Jurkat, Clone E6-1 (cell line): ENCODE measurements around the gene JDP2.
A peak's percentile ranks its signal among the peaks of the same experiment; 100 is the strongest.
"Not testable (repeated sequence)": the region's sequence is repeated elsewhere in the genome, so short reads cannot be mapped to it uniquely, and the experiment has no call there.

ENCODE experiments used
- DNase-seq: peaks from one replicate; pipeline ENCODE4 v3.0.0-alpha.2; 2011; ENCODE audit warnings: low read depth, low spot score
- H3K4me3 ChIP-seq: 2 replicates; pipeline ENCODE4 v1.5.1; 2011; ENCODE audit warnings: mild to moderate bottlenecking, low read length, control low read depth, moderate library complexity

The JDP2 gene

DNA sequence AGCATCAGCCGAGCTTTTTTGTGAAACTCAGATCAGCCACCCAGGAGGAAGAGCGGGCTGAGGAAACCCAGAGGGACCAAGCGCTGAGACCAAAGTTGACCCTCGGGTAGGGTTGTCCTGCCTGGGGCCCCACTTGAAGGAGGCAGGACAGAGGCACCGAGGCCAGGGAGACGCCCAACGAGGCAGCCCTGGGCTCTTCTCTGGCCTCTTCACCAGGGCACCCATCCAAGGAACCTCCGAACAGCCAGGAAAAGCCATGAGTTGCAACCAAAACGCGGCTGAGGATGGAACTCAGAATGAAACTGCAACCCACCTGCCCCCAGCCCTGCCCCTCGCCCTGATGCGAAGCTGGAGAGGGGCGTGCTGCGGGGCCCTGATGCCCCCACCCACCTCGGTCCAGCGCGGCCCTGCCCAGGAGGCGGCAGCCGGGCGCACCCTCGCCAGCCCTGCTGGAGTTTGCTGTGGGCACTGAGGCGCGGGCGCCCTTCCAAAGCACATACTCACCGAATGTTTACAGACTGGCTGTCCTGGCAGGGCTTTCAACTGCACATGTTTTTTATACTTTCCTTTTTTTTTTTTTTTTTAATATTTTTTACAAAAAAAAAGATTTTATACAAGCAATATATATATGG lies 41.9 kb downstream of the JDP2 start:
- no peak for DNase-seq
- no peak overlapping the region for H3K4me3 ChIP-seq

DNA sequence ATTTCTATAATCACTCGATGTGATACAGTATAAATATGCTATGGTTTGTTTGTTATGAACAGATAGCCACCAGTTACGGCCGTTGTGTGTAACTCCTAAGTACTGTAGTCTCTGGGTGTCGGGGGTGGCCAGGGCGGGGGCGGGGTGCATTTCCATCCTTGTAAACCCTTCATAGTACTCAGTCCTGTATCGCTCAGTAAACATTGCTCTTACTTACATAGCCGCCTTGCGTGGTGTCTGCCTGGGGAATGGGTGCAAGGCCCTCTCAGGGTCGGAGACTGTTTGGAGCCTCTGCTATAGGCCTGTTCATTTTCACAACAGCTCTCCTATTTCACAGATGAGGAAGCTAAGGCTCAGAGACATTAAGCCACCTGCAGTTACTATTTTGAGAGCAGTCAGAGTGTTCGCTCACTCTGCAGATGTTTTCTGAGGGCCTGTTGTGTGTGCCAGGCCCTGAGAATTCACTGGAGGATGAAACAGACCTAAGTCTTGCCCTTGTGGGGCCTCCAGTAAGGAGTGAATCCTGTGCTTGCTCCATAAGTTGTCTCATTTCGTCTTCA lies 42.5 kb downstream of the JDP2 start:
- no peak overlapping the region for H3K4me3 ChIP-seq
- no peak for DNase-seq

DNA sequence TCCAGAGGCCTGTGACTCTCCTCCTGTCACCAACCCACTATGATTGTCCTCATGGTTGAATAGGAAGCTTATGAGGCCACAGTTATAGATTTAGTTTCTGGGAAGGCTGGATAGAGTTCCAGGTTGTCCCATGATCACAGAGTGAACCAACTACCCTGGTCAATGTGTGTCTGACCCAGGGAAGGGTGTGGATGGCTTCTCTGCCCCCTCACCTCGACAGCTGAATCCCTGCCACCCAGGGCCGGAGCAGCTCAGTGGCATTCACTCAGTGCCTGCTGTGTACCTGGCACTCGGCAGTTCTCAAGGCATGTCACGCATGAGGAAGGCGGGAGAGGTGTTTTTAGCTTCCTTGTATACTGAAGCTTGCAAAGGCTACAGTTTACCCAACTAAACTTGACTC lies 43.2 kb downstream of the JDP2 start:
- H3K4me3 ChIP-seq, result no peak overlapping the region
- no peak for DNase-seq

DNA sequence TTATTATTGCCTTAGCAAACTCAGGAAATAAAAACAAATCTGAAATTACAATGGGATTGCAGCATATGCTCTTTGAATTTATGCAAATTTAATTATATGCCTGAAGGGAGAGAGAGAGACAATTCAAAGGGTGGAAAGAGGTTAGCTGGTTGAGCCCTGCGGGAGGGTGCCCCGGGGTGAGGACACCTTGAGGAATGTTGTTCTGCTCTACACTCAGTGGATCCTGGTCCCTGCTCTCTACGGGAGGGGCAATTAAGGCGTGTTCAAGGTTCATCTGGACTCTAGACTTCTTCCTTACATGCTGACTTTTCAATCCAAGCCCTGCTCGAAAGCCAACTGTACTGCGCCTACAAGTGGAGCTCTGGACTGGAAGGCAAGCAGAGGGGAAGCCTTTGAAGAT lies 46.3 kb downstream of the JDP2 start:
- H3K4me3 ChIP-seq, DNase-seq: not testable (repeated sequence)

DNA sequence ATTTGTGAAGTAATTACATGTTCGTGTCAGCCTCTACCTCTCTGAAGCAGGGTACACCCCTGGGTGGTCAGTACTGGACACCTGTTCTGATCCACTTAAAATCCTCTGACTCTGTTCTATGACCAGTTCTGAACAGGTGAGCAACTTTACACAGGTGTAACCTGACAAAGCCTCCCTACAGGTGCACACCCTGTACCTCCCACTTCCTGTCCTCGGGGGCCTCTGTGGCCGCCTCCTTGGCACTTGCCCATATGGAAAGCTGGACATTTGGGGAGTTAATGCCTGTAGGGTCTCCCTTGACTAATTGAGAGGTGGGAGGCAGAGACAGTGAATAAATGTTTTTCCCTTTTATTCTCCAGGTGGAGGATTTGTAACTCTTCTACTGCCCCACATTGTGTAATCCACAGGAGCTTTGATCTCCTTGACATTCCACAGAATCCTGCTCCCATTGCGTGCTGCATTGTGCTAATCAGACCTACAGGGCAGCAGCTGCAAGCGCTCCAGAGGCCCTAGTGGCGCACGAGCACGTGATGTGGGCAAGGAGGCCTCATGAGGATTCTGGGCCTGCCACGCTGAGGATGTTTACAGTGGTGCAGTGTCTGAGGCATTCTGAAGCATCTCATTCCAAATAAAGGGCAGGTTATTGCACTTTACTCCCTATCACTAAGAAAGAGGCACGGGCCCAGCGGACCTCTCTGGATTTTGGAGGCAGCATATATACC lies 48.6 kb downstream of the JDP2 start:
- no peak for DNase-seq
- no peak overlapping the region for H3K4me3 ChIP-seq

DNA sequence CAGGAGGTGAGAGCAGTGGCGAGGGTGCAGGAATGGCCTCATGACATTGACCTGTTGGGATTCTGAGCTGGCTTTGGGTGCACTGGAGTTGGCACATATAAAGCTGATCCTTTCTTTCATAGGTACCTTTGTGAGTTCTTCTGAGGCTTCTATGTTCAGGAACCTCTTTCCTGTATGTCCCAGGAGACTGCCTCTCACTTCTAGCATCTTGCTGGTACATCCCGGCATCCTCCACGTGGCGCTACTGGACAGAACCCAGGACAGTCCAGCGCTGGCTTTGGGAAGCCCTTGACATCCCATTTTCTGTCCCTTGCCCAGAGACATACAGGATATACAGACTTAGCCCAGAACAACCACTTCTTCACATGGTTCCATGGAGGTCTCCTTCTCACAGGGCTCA lies 50.1 kb downstream of the JDP2 start:
- H3K4me3 ChIP-seq, result no peak overlapping the region
- DNase-seq, result no peak

DNA sequence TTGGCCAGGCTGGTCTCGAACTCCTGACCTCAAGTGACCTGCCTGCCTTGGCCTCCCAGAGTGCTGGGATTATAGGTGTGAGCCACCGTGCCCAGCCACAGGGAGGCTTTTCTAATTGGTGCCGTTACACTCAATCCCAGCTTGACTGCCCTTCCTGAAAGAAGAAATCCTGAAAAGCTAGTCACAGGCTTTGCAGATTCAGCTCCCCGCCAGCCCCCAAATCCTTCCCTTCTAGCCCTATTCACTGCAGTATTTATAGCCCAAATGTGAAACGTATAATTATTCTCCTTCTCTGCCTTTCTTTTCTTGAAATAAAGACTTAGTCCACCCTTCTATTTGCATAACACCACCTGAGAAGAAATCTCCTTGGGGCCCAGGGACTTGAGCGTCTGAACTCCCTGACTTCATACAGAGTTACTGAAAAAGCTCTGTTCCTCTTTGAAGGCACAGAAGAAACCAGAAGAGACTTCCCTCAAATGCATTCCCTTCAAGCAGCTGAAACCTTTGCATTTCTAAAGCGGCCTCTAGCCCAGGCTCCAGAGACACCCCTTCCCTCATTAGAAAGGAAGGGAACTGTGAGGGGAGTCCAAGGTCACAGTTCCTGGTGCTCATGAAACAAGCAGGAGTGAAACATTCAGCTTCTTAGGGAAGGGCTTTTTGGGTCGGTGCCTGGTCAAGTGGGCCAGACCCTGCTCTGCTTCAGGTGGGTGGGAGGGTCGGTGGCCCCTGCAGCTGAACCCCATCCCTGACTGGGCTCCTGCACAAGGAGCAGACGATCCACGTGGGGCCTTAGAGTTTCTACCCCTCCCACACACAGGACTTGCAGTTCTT lies 52.2 kb downstream of the JDP2 start:
- no peak for DNase-seq
- H3K4me3 ChIP-seq, result no peak overlapping the region

DNA sequence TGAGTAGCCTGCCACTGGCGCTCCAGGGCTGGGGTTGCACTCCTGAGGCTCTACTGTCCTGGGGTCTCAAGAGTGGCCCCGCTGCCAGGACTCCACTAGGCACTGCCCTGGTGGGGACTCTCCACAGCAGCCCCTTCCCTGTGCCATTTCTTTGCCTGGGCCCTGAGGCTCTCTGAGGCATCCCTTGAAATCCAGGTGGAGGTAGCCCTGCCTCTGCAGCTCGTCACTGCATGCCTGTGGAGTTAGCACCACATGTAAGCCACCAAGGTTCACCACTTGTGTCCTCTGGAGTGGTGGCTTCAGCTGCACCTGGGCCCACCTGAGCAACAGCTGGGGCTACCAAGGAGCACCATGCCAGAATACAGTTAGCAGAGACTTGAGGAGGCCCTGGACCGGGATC lies 54.5 kb downstream of the JDP2 start:
- DNase-seq, result no peak
- H3K4me3 ChIP-seq, result no peak overlapping the region

DNA sequence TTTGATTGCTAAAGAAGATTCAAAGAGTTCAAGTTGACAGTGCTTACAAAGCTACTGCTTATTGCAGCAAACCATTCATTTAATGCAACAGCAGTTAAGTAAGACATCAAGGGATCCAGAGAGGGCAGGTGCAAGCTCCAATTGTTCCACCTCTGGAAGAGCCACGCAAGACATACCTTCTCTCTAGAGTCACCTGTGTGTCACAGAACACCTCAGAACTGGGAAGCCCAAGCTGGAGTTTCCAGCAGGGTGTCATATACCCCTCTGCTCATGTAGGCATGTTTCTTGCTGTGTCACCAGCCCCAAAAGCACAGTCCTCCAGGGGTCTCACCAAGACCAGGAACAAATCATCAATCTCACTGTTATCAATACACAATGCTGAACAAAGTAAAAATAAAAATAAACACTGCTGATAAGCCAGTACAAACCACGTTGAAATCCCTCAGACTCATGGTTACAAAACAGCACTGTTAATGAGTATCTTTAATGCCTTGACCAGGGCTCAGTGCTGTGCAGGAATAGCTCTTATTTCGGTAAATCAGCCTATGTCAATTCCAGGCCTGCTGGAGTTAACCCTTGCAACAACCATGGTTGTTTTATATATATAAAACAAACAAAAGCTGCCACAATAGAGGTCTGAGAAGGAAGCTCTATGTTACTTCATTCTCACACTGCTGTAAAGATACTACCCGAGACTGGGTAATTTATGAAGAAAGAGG lies 57.0 kb downstream of the JDP2 start:
- no peak for DNase-seq
- no peak overlapping the region for H3K4me3 ChIP-seq

DNA sequence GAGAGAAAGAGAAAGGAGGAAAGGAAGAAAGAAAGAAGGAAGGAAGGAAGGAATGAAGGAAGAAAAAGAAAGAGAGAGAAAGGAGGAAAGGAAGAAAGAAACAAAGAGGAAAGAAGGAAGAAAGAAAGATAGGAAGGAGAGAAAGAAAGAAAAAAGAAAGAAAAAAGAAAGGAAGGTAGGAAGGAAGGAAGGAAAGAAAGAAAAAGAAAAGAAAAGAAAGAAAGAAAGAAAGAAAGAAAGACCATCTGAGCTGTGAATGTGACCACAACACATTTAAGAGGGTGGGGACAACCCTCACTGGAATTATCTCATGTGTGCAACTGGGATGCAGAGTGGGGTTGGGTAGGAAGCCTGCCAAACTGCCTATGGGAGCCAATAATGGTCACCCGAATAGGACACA lies 58.5 kb downstream of the JDP2 start:
- H3K4me3 ChIP-seq, result no peak overlapping the region
- DNase-seq, result no peak

DNA sequence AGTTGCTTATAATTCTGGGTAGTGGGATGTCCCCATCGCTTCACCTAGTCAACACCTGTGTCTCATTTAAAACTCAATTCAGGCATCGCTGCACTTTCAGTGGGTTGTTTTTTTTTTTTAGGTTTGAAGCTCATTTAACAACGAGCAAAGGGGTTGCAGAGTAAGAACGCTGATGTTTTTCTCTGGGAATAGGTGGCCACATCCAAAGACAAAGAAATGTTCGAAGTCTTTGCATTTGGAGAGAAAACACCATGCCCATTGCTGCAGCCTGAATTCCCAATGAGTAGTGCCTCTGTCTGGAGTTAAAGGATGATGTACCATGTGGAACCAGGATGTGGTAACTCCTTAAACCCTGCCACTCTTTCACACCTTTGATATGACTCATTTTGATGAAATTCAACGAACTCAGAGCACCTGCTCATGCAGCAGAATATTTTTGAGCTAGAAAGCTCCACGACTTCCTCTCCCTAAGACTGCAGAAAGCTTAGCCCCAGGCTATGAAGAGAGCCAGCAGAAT lies 59.4 kb downstream of the JDP2 start:
- peak; percentile 68 for DNase-seq
- no peak overlapping the region for H3K4me3 ChIP-seq

DNA sequence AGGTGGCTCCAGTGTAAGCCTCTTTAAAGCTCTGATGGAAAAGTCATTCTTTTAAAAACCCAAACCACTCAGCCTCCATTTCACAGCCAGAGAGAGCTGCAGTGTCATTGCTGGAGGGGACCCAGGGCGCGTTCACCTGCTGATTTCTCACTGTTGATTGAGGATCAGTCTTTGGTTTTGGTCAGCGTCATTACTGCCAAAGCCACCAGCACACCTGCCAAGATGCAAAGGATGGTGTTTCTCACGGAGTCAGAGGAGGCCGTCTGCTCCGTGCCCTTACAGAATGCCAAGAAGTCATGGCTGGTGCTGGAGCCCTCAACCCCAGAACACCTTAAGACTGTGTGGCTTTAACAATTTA lies 61.6 kb downstream of the JDP2 start:
- no peak for DNase-seq
- no peak overlapping the region for H3K4me3 ChIP-seq

DNA sequence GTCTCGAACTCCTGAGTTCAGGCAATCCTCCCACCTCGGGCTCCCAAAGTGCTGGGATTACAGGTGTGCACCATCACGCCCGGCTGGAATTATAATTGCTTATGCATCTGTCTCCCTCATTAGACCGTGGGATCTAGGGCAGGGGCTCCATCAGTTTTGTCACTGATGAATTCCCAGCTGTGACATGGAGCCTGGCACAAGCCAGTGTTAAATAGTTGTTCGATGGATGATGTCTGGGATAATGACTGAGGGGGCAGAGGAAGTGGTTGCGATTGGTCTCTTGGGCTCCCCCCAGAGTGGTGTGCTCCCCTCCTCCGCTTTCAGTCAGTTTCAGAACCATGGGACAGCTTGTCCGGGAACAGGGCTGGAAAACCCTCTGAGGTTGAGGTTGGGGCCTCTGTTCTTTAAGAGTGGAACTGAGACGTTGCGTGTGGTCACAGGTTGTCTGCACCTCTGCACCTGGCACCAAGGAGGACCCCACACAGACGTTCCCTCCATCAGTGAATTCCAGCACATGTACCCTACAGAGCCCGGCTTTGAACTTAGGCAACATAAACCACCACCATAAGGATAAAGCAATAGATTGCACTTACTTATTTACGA lies 63.7 kb downstream of the JDP2 start:
- DNase-seq, result no peak
- no peak overlapping the region for H3K4me3 ChIP-seq

DNA sequence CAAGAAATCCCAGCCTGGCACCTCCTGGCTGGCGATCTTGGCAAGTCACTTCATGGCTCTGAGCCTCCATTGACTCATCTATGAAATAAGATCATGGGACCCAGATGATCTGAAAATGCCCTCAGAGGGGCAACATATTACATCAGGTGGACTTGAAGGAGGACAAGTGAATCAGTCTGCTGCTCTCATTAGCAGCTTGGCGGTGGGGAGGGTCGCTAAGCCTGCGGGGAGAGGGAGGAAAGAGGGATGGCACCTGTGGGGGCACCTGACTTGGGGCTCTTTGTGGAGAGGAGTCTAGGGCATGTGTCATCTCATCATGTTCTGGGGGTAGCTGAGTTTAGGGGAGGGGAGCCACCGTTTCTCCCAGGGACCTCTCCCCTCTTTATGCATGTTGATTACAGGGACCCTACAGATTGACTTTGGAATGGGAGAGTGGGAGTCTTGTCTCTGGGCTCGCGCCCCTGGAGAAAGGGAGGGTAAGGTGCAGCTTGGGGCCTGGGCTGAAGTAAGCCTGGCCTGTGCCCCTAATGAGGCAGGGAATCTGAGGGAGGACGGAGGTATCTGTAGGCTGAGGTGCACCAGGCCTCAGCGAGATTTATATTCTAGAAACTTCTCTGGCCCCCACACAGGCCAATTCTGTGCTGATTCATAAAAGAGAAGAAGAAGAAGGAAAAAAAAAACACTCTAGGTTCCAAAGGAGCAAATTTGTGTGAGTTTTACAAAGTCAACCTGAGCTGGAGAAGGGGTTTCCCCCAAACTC lies 65.2 kb downstream of the JDP2 start:
- no peak overlapping the region for H3K4me3 ChIP-seq
- DNase-seq, result no peak

DNA sequence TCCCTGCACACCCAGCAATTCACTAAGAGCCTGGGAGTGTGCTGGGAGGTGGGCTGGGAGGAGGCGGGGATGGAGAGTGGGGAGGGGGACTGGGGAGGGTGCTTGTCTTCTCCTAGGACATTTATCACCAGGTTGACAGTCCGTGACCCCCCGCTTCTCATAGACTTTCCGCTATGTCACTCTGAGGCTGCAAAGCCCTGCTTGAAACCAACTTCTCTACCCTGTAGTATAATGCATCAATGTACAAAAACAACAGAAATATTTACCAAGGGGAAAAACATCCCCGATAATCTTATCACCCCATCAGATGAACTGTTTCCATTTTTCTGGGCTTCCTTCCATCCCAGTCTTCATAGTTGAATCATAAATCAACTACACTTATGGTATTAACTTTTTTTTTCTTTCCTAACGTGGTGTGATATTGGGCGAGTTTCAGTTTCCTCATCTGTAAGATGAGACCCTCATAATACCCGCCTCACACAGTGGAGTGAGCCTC lies 65.8 kb downstream of the JDP2 start:
- no peak for DNase-seq
- no peak overlapping the region for H3K4me3 ChIP-seq

DNA sequence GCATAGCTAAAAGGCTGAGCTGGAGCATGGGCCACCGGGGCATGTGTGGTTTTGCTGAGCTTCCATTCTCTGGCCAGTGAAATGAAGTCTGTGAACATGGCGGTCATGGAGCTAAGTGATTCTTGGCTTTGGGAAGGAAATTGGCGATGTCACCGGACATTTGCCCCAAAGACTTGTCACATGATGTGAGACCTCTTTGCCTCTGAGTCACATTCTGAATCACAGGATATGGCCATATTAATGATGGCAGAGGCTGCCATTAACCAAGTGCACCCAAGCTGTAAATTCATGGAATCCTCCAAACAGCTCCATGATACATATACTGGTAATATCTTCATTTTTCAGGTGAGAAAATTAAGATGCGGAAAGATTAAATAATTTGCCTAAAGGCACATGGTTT lies 67.1 kb downstream of the JDP2 start:
- no peak for DNase-seq
- H3K4me3 ChIP-seq, result no peak overlapping the region

DNA sequence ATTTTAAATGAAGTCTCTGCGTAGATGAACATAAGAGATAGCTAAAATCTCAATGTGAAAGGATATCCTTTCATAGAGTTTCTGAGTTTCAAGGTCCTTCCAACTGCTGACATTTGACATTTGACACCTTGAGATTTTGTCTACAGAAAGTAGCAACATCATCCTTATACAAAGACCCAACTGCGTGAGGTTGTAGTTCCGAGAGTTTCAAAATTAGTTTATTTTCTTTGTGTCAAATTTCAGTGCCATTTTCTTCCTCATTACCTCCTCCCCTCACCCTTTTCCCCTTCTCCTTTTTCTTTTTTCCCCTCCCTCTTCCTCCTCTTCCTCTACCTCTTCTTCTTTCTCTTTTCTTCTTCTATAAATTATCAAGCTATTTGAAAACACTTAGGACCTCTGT lies 67.6 kb downstream of the JDP2 start:
- DNase-seq, result no peak
- no peak overlapping the region for H3K4me3 ChIP-seq

DNA sequence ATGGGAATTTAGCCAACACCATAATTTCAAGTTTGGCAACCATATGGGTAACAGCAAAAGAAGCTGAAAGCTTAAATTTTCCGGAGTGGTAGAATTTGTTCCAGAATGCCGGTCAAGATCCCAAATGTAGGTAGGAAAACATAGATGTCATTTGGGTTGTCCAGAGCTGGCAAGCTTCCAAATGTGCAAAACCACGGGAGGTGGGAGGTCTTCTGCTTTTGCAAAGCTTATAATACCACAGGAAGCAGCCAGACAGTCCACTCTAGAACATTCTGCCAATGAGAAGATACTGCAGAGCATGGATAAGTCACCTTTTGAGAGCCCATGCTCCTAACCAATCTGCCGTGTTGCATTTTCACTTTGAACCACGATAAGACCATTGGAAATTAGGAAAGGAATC lies 68.1 kb downstream of the JDP2 start:
- H3K4me3 ChIP-seq, result no peak overlapping the region
- DNase-seq, result no peak
